Gastroesophageal sphincter (tissue), 3 donors: ENCODE measurements around the gene COG1.

Experiments
- EP300 ChIP-seq: sonication (generic); formaldehyde crosslinking; IDR thresholded peaks from one replicate; pipeline ENCODE4 v1.6.1; 2017; ENCODE audit warnings: antibody characterized with exemption, mild to moderate bottlenecking
- POLR2AphosphoS5 ChIP-seq: sonication (generic); formaldehyde crosslinking; IDR thresholded peaks from one replicate; pipeline ENCODE4 v1.6.1; 2017; ENCODE audit warnings: antibody characterized with exemption
- TF ChIP-seq, protein P1 (sequence below), 4 experiments: fragments of 200-600 bp in 2 of 4; fragments of 450-650 bp in 2 of 4; sonication (generic) in 1 of 4; IDR thresholded peaks; one replicate each; pipeline ENCODE4 v1.5.1; 2017 to 2019; ENCODE audit warnings: antibody characterized with exemption in 4 of 4, mild to moderate bottlenecking in 2 of 4, moderate library complexity in 2 of 4

DNA sequence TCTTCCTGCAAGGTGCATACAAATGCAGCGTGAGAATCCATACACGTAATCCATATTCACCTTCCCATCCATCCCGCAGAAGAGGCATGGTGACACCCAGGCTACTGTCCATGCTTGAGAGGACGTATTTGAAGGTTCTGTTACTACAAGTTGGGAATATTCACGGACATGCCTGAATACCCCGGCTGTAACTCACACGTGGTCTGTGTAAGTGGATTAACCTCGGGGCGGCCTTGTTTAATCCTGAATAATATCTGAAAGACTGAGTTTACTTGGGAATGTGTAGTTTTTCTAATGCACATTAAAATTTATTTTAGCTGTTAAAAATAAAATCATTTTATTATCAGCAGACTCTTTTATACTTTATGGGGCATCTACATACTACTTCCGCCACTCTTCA, 55.7 kb downstream of the COG1 start:
- TF ChIP-seq, protein P1, sequence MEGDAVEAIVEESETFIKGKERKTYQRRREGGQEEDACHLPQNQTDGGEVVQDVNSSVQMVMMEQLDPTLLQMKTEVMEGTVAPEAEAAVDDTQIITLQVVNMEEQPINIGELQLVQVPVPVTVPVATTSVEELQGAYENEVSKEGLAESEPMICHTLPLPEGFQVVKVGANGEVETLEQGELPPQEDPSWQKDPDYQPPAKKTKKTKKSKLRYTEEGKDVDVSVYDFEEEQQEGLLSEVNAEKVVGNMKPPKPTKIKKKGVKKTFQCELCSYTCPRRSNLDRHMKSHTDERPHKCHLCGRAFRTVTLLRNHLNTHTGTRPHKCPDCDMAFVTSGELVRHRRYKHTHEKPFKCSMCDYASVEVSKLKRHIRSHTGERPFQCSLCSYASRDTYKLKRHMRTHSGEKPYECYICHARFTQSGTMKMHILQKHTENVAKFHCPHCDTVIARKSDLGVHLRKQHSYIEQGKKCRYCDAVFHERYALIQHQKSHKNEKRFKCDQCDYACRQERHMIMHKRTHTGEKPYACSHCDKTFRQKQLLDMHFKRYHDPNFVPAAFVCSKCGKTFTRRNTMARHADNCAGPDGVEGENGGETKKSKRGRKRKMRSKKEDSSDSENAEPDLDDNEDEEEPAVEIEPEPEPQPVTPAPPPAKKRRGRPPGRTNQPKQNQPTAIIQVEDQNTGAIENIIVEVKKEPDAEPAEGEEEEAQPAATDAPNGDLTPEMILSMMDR (IDR thresholded peaks at IDR 0.05), result no peak
- no peak for TF ChIP-seq EP300
- no peak for TF ChIP-seq POLR2AphosphoS5
